Esophagus muscularis mucosa (tissue), 4 donors: ENCODE data around the gene PPP1R14C. TPM values are rescaled to one million over a fixed set of nuclear protein-coding genes. Genes with fewer than 3 reads are reported as not detected.

Experiments
- DNase-seq: peaks from one replicate; pipeline ENCODE4 v3.0.0-alpha.2; 2017; ENCODE audit errors: extremely low spot score
- H3K27ac ChIP-seq, 4 donors: fragments of 200-600 bp; sonication (generic); replicated peaks in 1 of 4; 1 replicate in 3 of 4; 2 replicates in 1 of 4; pipeline ENCODE4 v1.5.1; 2016 to 2019; ENCODE audit warnings: mild to moderate bottlenecking in 1 of 4
- H3K27me3 ChIP-seq, 4 donors: fragments of 200-600 bp; sonication (generic); one replicate each; pipeline versions ENCODE4 v1.5.1 to v1.6.0; 2016 to 2019
- H3K36me3 ChIP-seq, 4 donors: fragments of 200-600 bp; sonication (generic); one replicate each; pipeline ENCODE4 v1.5.1; 2016 to 2019
- H3K4me1 ChIP-seq, 4 donors: fragments of 200-600 bp; sonication (generic); one replicate each; pipeline ENCODE4 v1.5.1; 2016 to 2019
- H3K4me3 ChIP-seq, 4 donors: fragments of 200-600 bp; sonication (generic); 1 replicate in 2 of 4; 2 replicates in 2 of 4; pipeline ENCODE4 v1.5.1; 2016 to 2019; ENCODE audit warnings: mild to moderate bottlenecking in 4 of 4, moderate library complexity in 1 of 4
- H3K9me3 ChIP-seq, 4 donors: fragments of 200-600 bp; sonication (generic); 1 replicate in 3 of 4; 2 replicates in 1 of 4; pipeline ENCODE4 v1.5.1; 2016 to 2019
- EP300 ChIP-seq: sonication (generic); formaldehyde crosslinking; IDR thresholded peaks from one replicate; pipeline ENCODE4 v1.6.1; 2017; ENCODE audit warnings: antibody characterized with exemption
- POLR2A ChIP-seq: fragments of 450-650 bp; IDR thresholded peaks from one replicate; pipeline ENCODE4 v1.6.1; 2017; ENCODE audit warnings: antibody characterized with exemption, moderate library complexity, mild to moderate bottlenecking, low read depth
- POLR2AphosphoS5 ChIP-seq, 2 donors: sonication (generic); formaldehyde crosslinking; IDR thresholded peaks; one replicate each; pipeline ENCODE4 v1.6.1; 2017; ENCODE audit warnings: antibody characterized with exemption in 2 of 2
- WGBS: methylation state at CpG from one replicate; pipeline ENCODE4 v1.1.5; 2018; 5-methylcytosine and 5-hydroxymethylcytosine counted together
- intact Hi-C: fragments of 100-400 bp; cut with DNase I; formaldehyde crosslinking; loops from one replicate; pipeline ENCODE4 v1.15.1; 2023
- total RNA-seq, 4 donors: library from RNA; depleted of rRNA; stranded (reverse); fragments of >200 nt; gene quantifications; one replicate each; pipeline versions ENCODE4 v1.1.0 to v1.2.1, GENCODE V29; 2016
- TF ChIP-seq, protein P1 (sequence below), 3 experiments: fragments of 200-600 bp in 2 of 3; fragments of 450-650 bp in 1 of 3; sonication (generic) in 2 of 3; IDR thresholded peaks; one replicate each; pipeline ENCODE4 v1.5.1; 2017 to 2019; ENCODE audit warnings: antibody characterized with exemption in 3 of 3, mild to moderate bottlenecking in 2 of 3, moderate library complexity in 1 of 3

PPP1R14C gene
- total RNA-seq, 4 donors from 2014 or later: 0.26 to 0.40 TPM; not detected in 2

DNA sequence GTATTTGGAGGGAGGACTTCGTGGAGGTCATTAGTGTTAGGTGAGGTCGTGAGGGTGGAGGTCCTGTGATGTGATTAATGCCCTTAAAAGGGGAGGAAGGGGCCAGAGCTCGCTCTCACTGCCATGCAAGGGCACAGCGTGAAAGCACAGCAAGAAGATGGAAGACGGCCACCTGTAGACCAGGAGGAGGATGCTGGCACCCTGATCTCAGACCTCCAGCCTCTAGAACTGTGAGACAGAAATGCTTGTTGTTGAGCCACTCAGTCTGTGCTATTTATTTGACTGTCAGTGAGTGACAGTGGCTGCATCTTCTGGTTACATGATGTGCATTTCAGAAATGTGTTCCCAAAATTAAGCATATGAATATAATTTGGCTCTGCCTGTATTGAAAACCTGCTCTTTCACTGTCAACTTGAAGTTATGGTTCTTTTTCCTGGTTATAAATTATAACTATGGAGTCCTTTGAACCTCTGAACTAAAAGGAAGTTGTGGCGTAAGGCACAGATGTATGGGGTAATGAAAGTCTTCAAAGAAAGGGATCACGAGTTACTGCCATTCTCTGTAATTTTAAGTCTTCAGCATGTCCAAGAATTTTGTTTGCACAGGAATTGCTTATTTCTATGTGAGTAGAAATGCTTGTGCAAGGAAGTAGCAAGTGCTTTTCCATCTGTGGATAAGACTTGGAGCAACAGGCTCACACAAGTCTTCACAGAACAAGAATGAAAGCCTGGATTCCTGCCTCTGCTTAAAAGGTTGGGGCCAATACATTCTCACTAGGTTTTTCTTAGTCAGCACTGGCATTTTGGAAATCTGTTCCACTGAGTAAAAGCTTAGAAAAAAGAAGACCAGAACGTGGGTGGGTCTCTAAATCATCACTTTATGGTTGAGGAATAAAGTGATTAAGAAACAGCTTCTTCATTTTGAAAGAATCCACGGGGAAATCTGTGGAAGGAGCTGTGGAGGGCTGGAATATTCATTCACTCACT lies 10.3 kb downstream of the PPP1R14C start:
- no peak for DNase-seq
- Histone ChIP-seq H3K27ac (no peak overlapping the region), H3K4me1 (peaks cover 0 to 8% (median 0%) of the 10 kb centered on the region in 4 donors), H3K27me3 (peaks cover 0 to 51% (median 0%) of the 10 kb centered on the region in 4 donors), H3K4me3 (no peak overlapping the region), H3K36me3 (no peaks in the 10 kb centered on the region), H3K9me3 (no peaks in the 10 kb centered on the region)
- TF ChIP-seq POLR2A (no peak), POLR2AphosphoS5 (IDR thresholded peaks at IDR 0.05) (no peak), EP300 (no peak)
- TF ChIP-seq, protein P1, sequence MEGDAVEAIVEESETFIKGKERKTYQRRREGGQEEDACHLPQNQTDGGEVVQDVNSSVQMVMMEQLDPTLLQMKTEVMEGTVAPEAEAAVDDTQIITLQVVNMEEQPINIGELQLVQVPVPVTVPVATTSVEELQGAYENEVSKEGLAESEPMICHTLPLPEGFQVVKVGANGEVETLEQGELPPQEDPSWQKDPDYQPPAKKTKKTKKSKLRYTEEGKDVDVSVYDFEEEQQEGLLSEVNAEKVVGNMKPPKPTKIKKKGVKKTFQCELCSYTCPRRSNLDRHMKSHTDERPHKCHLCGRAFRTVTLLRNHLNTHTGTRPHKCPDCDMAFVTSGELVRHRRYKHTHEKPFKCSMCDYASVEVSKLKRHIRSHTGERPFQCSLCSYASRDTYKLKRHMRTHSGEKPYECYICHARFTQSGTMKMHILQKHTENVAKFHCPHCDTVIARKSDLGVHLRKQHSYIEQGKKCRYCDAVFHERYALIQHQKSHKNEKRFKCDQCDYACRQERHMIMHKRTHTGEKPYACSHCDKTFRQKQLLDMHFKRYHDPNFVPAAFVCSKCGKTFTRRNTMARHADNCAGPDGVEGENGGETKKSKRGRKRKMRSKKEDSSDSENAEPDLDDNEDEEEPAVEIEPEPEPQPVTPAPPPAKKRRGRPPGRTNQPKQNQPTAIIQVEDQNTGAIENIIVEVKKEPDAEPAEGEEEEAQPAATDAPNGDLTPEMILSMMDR (IDR thresholded peaks at IDR 0.05): no peak
- 49% methylated on average over 9 of the region's 9 CpGs for WGBS
- intact Hi-C loops: no loop called here

DNA sequence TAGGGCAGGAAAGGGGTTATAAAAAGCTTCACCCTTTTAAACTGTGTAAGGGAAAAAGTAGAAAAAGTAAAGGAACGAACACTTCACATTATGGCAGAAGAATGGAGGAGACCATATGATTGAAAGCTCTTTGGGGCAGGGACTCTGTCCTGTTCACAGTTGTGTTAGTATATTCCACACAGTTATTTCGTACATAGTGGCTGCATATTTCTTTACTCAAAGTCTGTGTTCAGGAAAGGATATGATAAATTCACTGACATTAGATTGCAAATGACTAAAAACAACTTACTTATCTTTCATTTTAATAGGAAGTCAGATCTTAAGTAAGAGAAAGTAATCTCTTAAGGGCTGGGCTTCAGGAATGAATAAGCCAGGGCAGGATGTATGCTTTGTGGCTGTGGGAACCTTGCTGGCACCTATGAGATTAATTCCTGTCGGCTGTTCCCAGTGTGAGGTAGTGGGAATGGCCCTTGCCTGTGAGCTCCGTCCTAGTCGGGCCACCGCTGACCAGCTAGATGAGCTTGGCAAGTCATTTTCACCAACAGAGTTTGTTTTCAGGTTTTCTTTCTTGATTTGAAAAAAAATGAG lies 11.2 kb downstream of the PPP1R14C start:
- H3K27me3 ChIP-seq: peaks cover 0 to 47% (median 0%) of the 10 kb centered on the region in 4 donors
- H3K4me3 ChIP-seq: no peak overlapping the region
- intact Hi-C loops: no loop called here
- H3K27ac ChIP-seq: no peak overlapping the region
- TF ChIP-seq, protein P1 (IDR thresholded peaks at IDR 0.05): no peak
- TF ChIP-seq POLR2A (no peak), POLR2AphosphoS5 (IDR thresholded peaks at IDR 0.05) (no peak), EP300 (no peak)
- no peaks in the 10 kb centered on the region for H3K9me3 ChIP-seq
- 82% methylated on average over 6 of the region's 6 CpGs for WGBS
- peaks cover 0 to 4% (median 0%) of the 10 kb centered on the region in 4 donors for H3K4me1 ChIP-seq
- DNase-seq: no peak
- H3K36me3 ChIP-seq: no peaks in the 10 kb centered on the region

DNA sequence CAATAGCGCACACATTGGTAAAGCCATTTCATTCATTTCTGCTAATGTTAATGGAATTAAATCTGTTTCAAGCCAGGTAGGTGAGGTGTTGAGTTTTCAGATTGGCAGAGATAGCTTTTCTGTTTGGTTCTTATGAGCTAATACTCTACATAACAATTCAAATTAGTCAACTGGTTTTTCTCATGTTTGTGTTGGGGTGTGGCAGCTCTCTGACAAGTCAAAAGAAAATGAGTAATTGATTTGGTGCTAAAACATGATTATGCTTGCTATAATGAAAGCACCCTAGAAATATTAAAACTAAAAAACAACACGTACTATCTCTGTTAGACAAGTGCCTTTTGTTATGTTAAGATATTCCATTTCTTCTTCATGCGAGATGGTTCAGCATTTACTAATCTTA lies 13.6 kb downstream of the PPP1R14C start:
- 89% methylated on average over 3 of the region's 3 CpGs for WGBS
- intact Hi-C loops: no loop called here
- TF ChIP-seq POLR2A (no peak), POLR2AphosphoS5 (IDR thresholded peaks at IDR 0.05) (no peak), EP300 (no peak)
- TF ChIP-seq, protein P1 (IDR thresholded peaks at IDR 0.05): no peak

DNA sequence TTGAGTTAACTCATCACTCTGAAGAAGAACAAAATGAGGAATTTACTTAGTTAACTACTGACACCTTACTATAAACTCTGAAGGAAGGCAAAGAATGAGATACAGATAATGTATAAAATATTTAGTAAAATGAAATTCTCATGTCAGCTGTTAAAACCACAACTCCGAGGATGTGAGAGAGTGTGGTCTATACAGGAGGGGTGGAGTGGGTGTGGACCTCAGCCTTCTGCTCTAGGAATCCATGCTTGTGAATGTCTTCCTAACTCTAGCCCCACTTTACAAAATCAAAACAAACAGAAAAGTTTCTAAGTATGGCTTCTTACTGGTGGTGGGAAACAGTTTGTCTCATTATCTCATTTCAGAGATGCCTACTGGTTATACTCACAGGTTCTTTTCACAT lies 14.2 kb downstream of the PPP1R14C start:
- DNase-seq: no peak
- H3K27me3 ChIP-seq: peaks cover 0 to 24% (median 0%) of the 10 kb centered on the region in 4 donors
- H3K4me3 ChIP-seq: no peak overlapping the region
- no peak overlapping the region for H3K27ac ChIP-seq
- intact Hi-C loops: no loop called here
- WGBS: 58% methylated on average over 1 of the region's 1 CpG
- TF ChIP-seq, protein P1 (IDR thresholded peaks at IDR 0.05): no peak
- no peak for TF ChIP-seq POLR2A
- no peak for TF ChIP-seq EP300
- no peak for TF ChIP-seq POLR2AphosphoS5 (IDR thresholded peaks at IDR 0.05)
- no peaks in the 10 kb centered on the region for H3K4me1 ChIP-seq
- no peaks in the 10 kb centered on the region for H3K36me3 ChIP-seq
- H3K9me3 ChIP-seq: no peaks in the 10 kb centered on the region

More for the DNA sequence above, 13.6 kb downstream of the PPP1R14C start:
- Histone ChIP-seq H3K36me3 (no peaks in the 10 kb centered on the region), H3K9me3 (no peaks in the 10 kb centered on the region), H3K27ac (no peak overlapping the region), H3K27me3 (peaks cover 0 to 30% (median 0%) of the 10 kb centered on the region in 4 donors), H3K4me3 (no peak overlapping the region), H3K4me1 (no peaks in the 10 kb centered on the region)
- no peak for DNase-seq
